DOHH2 (cell line): ENCODE results near the gene ZCCHC18.

Source experiments
- H3F3A ChIP-seq: fragments of 200-600 bp; sonication (generic), shearing (Covaris generic); 2 replicates; pipeline ENCODE4 v1.6.0; 2016; ENCODE audit warnings: antibody characterized with exemption, mild to moderate bottlenecking; ENCODE audit not compliant: control insufficient read depth, insufficient read depth
- H3K27ac ChIP-seq: fragments of 200-600 bp; sonication (generic); 2 replicates; pipeline ENCODE4 v1.5.1; 2014; ENCODE audit warnings: low read depth, mild to moderate bottlenecking, low read length, moderate library complexity
- H3K27me3 ChIP-seq: fragments of 200-600 bp; sonication (generic); 2 replicates; pipeline ENCODE4 v1.6.1; 2014; ENCODE audit warnings: mild to moderate bottlenecking, low read length, mixed read lengths; ENCODE audit not compliant: control insufficient read depth
- H3K36me3 ChIP-seq: fragments of 200-600 bp; sonication (generic); 2 replicates; pipeline ENCODE4 v1.6.1; 2014; ENCODE audit warnings: mild to moderate bottlenecking, low read length, moderate library complexity, mixed read lengths; ENCODE audit not compliant: control insufficient read depth
- H3K4me1 ChIP-seq: fragments of 200-600 bp; sonication (generic); 2 replicates; pipeline ENCODE4 v1.6.1; 2014; ENCODE audit warnings: mild to moderate bottlenecking, low read length, mixed read lengths; ENCODE audit not compliant: control insufficient read depth
- H3K4me2 ChIP-seq: fragments of 200-600 bp; sonication (generic); 2 replicates; pipeline ENCODE4 v1.6.0; 2014; ENCODE audit warnings: mild to moderate bottlenecking, low read length, moderate library complexity
- H3K4me3 ChIP-seq: fragments of 200-600 bp; sonication (generic); 2 replicates; pipeline ENCODE4 v1.5.1; 2014; ENCODE audit warnings: mild to moderate bottlenecking, low read length, mixed read lengths
- H3K79me2 ChIP-seq: fragments of 200-600 bp; sonication (generic); 2 replicates; pipeline ENCODE4 v1.6.1; 2014; ENCODE audit warnings: mild to moderate bottlenecking, low read length, mixed read lengths; ENCODE audit not compliant: control insufficient read depth
- H3K9me2 ChIP-seq: fragments of 200-600 bp; sonication (generic); replicated peaks from 2 replicates; pipeline ENCODE4 v1.6.1; 2014; ENCODE audit warnings: mild to moderate bottlenecking, low read length, mixed read lengths; ENCODE audit not compliant: control insufficient read depth
- H3K9me3 ChIP-seq: fragments of 200-600 bp; sonication (generic); 2 replicates; pipeline ENCODE4 v1.6.1; 2014; ENCODE audit warnings: antibody characterized with exemption, low read length, mixed read lengths; ENCODE audit not compliant: control insufficient read depth, insufficient read depth
- H4K20me1 ChIP-seq: fragments of 200-600 bp; sonication (generic); 2 replicates; pipeline ENCODE4 v1.6.0; 2014; ENCODE audit warnings: low read depth, mild to moderate bottlenecking, antibody characterized with exemption, low read length, moderate library complexity; ENCODE audit not compliant: control insufficient read depth, insufficient read depth
- EZH2phosphoT487 ChIP-seq: fragments of 200-600 bp; sonication (generic); IDR thresholded peaks from 2 replicates; pipeline ENCODE4 v1.6.1; 2017; ENCODE audit warnings: borderline replicate concordance, mild to moderate bottlenecking, antibody characterized with exemption, low read length, moderate library complexity, mixed read lengths
- TF ChIP-seq, protein P1 (sequence below): fragments of 200-600 bp; sonication (generic); IDR thresholded peaks from one replicate; pipeline ENCODE4 v1.5.1; 2014; ENCODE audit warnings: antibody characterized with exemption, mild to moderate bottlenecking, low read depth, low read length; ENCODE audit not compliant: poor library complexity, severe bottlenecking

The ZCCHC18 gene

DNA sequence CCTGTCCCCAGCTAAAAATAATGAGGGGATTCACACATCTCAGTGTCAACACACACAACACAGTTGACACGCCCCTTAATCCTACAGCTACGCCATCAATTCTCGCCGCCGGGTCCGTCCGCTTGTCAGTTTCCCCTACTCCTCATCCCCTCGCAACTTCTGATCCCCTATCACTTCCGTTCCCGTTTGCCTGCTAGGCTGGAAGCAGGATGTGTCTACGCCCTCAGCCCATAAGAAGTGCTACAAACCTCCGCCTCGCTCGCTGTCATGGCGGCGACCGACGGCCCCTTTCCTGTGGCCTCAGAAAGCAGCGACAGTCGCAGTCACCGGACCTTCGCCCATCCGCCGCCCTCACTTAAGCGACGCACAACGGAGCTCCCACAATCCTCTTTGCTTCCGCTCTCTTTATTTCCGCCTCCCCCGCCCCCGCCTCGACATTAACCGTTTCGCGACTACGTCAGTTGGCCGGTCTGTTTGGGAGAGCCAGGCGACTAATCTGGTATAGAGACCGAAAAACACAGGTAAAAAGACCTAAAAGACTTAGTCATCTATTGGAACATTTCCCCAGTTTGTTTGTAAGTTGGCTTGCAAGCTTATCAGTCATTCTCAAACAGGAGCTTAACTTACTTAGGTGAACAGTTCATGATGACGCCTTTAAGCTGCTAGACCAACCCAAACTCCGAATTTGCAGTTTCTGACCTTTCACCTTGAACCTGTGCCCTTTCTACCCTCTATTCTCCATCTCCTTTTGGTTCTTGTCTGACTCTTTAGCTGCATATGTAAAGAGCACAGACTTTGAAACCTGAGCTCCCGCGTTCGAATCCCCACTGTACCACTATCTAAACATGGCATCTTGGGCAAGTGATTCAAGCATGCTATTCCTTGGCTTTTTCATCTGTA lies 44.6 kb downstream of the ZCCHC18 start, which contains the start of gene SLC25A53:
SLC25A53 (minus strand) TSS at position 380 of the 900 bp plus-strand sequence. CDS start 51,752 bp downstream, outside the sequence.
- peaks cover 30% of the 10 kb centered on the region for H3K79me2 ChIP-seq
- TF ChIP-seq, protein P1, sequence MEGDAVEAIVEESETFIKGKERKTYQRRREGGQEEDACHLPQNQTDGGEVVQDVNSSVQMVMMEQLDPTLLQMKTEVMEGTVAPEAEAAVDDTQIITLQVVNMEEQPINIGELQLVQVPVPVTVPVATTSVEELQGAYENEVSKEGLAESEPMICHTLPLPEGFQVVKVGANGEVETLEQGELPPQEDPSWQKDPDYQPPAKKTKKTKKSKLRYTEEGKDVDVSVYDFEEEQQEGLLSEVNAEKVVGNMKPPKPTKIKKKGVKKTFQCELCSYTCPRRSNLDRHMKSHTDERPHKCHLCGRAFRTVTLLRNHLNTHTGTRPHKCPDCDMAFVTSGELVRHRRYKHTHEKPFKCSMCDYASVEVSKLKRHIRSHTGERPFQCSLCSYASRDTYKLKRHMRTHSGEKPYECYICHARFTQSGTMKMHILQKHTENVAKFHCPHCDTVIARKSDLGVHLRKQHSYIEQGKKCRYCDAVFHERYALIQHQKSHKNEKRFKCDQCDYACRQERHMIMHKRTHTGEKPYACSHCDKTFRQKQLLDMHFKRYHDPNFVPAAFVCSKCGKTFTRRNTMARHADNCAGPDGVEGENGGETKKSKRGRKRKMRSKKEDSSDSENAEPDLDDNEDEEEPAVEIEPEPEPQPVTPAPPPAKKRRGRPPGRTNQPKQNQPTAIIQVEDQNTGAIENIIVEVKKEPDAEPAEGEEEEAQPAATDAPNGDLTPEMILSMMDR = no peak
- no peak for TF ChIP-seq EZH2phosphoT487
- H3K9me2 ChIP-seq = no peaks in the 10 kb centered on the region
- H3K9me3 ChIP-seq = no peaks in the 10 kb centered on the region
- no peaks in the 10 kb centered on the region for H3F3A ChIP-seq
- H3K4me1 ChIP-seq = peaks cover 6% of the 10 kb centered on the region
- H3K4me2 ChIP-seq = peak within 1 kb of the TSS; percentile 81
- H4K20me1 ChIP-seq = no peaks in the 10 kb centered on the region
- no peaks in the 10 kb centered on the region for H3K27me3 ChIP-seq
- no peaks in the 10 kb centered on the region for H3K36me3 ChIP-seq
- peak within 1 kb of the TSS; percentile 84 for H3K4me3 ChIP-seq
- peak within 1 kb of the TSS; percentile 75 for H3K27ac ChIP-seq
